ENCODE data around the gene CRYBG1.

CRYBG1 gene

DNA sequence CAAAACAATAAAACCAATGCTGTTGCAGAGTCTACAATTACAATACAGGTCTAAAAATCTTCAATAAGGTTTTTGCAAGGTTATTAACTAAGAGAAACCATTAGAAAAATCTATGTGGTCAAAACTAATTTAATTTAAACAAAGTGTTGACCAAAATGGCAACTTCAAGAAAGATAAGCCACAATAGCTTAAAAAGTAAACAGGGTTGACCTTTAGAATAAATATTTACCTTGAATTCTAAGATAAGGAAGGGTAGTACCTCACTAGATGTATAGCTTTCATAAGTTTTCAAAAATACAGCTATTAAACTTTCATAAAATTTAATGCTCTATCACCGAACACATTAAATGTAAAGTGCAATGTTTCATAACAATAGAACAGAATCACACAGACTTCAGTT lies 257.3 kb downstream of the CRYBG1 start:
- Mint-ChIP-seq H3K4me1 (no peaks in the 10 kb centered on the region), H3K27ac (no peak overlapping the region), H3K27me3 (ENCODE audit: low read depth) (no peaks in the 10 kb centered on the region), H3K36me3 (ENCODE audit: low read depth) (peaks cover 10% of the 10 kb centered on the region), H3K9me3 (peaks cover 9% of the 10 kb centered on the region), H3K4me3 (no peak overlapping the region)
- TF ChIP-seq, protein P1, sequence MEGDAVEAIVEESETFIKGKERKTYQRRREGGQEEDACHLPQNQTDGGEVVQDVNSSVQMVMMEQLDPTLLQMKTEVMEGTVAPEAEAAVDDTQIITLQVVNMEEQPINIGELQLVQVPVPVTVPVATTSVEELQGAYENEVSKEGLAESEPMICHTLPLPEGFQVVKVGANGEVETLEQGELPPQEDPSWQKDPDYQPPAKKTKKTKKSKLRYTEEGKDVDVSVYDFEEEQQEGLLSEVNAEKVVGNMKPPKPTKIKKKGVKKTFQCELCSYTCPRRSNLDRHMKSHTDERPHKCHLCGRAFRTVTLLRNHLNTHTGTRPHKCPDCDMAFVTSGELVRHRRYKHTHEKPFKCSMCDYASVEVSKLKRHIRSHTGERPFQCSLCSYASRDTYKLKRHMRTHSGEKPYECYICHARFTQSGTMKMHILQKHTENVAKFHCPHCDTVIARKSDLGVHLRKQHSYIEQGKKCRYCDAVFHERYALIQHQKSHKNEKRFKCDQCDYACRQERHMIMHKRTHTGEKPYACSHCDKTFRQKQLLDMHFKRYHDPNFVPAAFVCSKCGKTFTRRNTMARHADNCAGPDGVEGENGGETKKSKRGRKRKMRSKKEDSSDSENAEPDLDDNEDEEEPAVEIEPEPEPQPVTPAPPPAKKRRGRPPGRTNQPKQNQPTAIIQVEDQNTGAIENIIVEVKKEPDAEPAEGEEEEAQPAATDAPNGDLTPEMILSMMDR (IDR thresholded peaks at IDR 0.05; ENCODE audit: unreplicated experiment in 3 of 3), result no peak

DNA sequence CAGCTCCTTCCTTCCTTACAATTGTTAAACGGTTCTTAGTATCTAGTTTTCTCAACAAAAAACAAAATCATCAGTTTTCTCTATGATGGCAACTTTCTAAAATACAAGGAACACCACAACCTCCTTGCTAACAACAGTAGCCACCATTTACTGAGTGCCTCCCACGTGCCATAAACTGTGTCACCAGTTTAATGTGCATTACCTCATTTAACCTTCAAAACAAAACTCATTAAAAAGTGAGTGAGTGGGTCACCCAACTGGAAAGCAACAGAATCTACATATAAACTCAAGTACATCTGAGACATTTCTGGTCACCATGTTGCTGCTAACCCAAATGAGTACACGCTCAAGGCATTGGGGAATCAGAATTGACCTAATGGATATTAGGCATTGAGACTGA lies 257.8 kb downstream of the CRYBG1 start:
- Mint-ChIP-seq H3K4me3 (no peak overlapping the region), H3K27ac (no peak overlapping the region), H3K4me1 (no peaks in the 10 kb centered on the region), H3K9me3 (peaks cover 11% of the 10 kb centered on the region), H3K27me3 (ENCODE audit: low read depth) (no peaks in the 10 kb centered on the region), H3K36me3 (ENCODE audit: low read depth) (peaks cover 14% of the 10 kb centered on the region)
- TF ChIP-seq, protein P1 (IDR thresholded peaks at IDR 0.05; ENCODE audit: unreplicated experiment in 3 of 3), result no peak

DNA sequence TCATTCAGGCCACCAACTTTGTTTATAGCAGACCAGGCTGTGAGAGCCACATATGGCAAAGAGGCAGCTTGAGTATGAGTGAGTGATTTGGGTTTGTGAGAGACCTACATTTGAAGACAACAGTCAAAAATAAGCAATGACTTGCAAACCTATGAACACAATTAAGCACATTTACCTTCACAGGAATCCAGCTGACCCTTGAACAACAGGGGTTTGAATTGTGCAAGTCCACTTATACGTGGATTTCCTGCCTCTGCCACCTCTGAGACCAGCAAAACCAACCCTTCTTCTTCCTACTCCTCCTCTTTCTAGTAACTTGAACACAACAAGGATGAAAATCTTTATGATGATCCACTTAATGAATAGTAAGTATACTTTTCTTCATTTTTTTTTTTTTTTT lies 258.7 kb downstream of the CRYBG1 start:
- H3K9me3 Mint-ChIP-seq, result peaks cover 11% of the 10 kb centered on the region
- TF ChIP-seq, protein P1 (IDR thresholded peaks at IDR 0.05; ENCODE audit: unreplicated experiment in 3 of 3), result no peak
- H3K4me1 Mint-ChIP-seq, result no peaks in the 10 kb centered on the region
- H3K27ac Mint-ChIP-seq, result no peak overlapping the region
- peaks cover 14% of the 10 kb centered on the region for H3K36me3 Mint-ChIP-seq (ENCODE audit: low read depth)
- H3K27me3 Mint-ChIP-seq (ENCODE audit: low read depth), result no peaks in the 10 kb centered on the region
- H3K4me3 Mint-ChIP-seq, result no peak overlapping the region

DNA sequence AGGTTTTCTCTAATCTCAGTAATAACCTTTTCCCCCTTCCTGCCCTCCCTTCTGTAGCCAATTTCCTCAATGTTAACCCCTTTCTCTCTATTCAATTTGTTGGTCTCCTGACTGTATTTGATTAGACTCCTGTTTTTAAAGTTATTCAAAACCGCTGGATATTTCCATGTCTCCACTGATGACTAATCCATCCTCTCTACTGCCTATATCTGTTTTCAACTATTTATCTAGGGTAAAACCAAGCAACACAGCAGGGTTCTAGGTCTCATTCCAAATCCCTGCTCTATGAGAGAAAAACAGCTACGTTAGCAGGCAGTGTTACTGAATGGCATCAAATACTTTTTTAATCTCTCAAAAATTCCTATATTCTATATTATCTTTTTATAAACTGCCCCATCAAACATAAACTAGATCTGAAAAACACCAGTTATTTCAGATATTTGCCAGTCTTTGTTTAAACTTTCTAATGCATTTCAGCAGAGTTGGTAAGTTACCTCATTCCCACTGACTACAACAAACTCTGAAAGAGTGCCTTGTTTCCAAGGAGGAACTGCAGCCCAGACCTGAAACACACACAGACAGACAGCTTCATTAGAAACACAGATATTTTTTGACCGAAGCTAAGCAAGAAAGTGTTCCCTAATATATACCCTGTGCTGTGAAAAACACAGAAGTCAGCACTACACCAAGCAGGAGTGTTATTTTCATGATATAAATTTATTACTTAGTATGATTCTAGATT lies 260.6 kb downstream of the CRYBG1 start:
- Mint-ChIP-seq H3K27me3 (ENCODE audit: low read depth) (no peaks in the 10 kb centered on the region), H3K4me3 (no peak overlapping the region), H3K4me1 (no peaks in the 10 kb centered on the region), H3K36me3 (ENCODE audit: low read depth) (peaks cover 14% of the 10 kb centered on the region), H3K9me3 (peaks cover 11% of the 10 kb centered on the region), H3K27ac (no peak overlapping the region)
- TF ChIP-seq, protein P1 (IDR thresholded peaks at IDR 0.05; ENCODE audit: unreplicated experiment in 3 of 3), result no peak

Data from nephron (organoid).